GM18508 (cell line): ENCODE measurements around the gene C11orf98.
"Not testable (repeated sequence)": the region's sequence is repeated elsewhere in the genome, so short reads cannot be mapped to it uniquely, and the experiment has no call there.

Experiments used
- ATAC-seq: cut with Tn5 transposase; IDR thresholded peaks from one replicate; pipeline ENCODE4 v1.9.1; 2021; ENCODE audit warnings: moderate number of reproducible peaks; ENCODE audit not compliant: insufficient read depth, unreplicated experiment

C11orf98 gene

GRCh38 chr11:62687508-62688396 is 22.7 kb upstream of the C11orf98 start:
- ATAC-seq = no peak

- no peak for ATAC-seq
These were observed 17.5 kb upstream of the C11orf98 start for GRCh38 chr11:62682518-62682917.

GRCh38 chr11:62680825-62681240 is 15.8 kb upstream of the C11orf98 start:
- ATAC-seq = no peak

- no peak for ATAC-seq
These were observed 14.0 kb upstream of the C11orf98 start, which contains the start of gene UBXN1 for GRCh38 chr11:62678770-62679696. TSS of gene UBXN1 (minus strand) at chr11:62679073. CDS start at chr11:62678923, 150 bp downstream.

- no peak for ATAC-seq
These were observed 13.4 kb upstream of the C11orf98 start for GRCh38 chr11:62678433-62678769.

- ATAC-seq = no peak
These were observed 12.7 kb upstream of the C11orf98 start for GRCh38 chr11:62677714-62678113.

GRCh38 chr11:62677156-62677555 is 12.1 kb upstream of the C11orf98 start:
- ATAC-seq = no peak

- no peak for ATAC-seq
These were observed 11.7 kb upstream of the C11orf98 start for GRCh38 chr11:62676698-62677097.

GRCh38 chr11:62675415-62675814 is 10.4 kb upstream of the C11orf98 start:
- ATAC-seq = not testable (repeated sequence)

GRCh38 chr11:62673196-62673525 is 8.2 kb upstream of the C11orf98 start:
- ATAC-seq = no peak

- ATAC-seq = no peak
These were observed 6.8 kb upstream of the C11orf98 start, which contains the start of the genes LBHD1 and UQCC3 for GRCh38 chr11:62671608-62672389. TSS of gene LBHD1 (minus strand) at chr11:62672267. CDS start at chr11:62670031, 2,236 bp downstream. TSS of gene UQCC3 (plus strand) at chr11:62671673. CDS start at chr11:62671746, 73 bp downstream.

- no peak for ATAC-seq
These were observed 6.2 kb upstream of the C11orf98 start for GRCh38 chr11:62671236-62671607.

- no peak for ATAC-seq
These were observed 4.6 kb upstream of the C11orf98 start for GRCh38 chr11:62669420-62670161.

- ATAC-seq = no peak
These were observed 2.5 kb upstream of the C11orf98 start for GRCh38 chr11:62667460-62667859.

GRCh38 chr11:62666259-62666926 is 1.4 kb upstream of the C11orf98 start:
- no peak for ATAC-seq

- ATAC-seq = no peak
These were observed 719 bp upstream of the C11orf98 start for GRCh38 chr11:62665599-62666258.

- no peak for ATAC-seq
These were observed 470 bp downstream of the C11orf98 start for GRCh38 chr11:62664405-62665074.
